NCI-H2029 treated with DMSO at 0.1 percent for 48 hours (cell line): ENCODE results near the gene APOL6.
"Not testable (repeated sequence)": the region's sequence is repeated elsewhere in the genome, so short reads cannot be mapped to it uniquely, and the experiment has no call there.

Experiments
- DNase-seq: peaks from one replicate; lab custom pipeline; 2025; lab: John Stamatoyannopoulos, UW

The APOL6 gene

DNA sequence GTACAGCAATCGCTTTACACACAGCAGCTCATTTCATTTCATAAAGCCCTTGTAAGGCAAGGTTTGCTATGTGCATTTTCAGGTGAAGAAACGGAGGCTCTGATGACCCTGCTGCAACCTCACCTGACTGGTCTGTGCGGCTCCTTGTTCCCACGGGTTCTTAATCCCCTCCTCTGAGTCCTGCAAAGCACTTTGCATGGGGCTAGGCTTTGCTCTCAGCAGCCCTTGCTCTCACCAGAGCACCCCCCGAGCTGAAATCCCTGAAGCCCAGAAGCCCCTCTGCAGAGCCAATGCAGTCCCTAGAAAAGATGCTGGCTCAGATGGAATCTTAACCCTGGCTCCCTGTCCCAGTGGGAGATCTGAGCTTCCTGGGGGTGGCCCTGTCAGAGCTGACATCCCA lies 11.0 kb upstream of the APOL6 start:
- DNase-seq: no peak

DNA sequence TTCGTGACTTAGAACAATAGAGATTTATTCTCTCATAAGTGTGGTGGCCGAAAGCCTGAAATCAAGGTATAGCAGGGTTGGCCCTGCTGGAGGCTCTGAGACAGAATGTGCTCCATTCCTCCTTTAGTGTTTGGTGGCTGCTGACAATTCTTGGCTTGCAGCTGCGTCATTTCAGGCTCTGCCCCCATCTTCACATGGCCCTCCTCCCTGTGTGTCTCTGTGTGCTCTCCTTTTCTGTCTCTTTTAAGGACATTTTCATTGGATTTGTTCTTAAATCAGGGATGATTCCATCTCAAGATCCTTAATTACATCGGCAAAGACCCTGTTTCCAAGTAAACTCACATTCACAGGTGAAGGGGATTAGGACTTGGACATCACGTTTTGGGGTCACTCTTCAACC lies 10.2 kb upstream of the APOL6 start:
- no peak for DNase-seq

DNA sequence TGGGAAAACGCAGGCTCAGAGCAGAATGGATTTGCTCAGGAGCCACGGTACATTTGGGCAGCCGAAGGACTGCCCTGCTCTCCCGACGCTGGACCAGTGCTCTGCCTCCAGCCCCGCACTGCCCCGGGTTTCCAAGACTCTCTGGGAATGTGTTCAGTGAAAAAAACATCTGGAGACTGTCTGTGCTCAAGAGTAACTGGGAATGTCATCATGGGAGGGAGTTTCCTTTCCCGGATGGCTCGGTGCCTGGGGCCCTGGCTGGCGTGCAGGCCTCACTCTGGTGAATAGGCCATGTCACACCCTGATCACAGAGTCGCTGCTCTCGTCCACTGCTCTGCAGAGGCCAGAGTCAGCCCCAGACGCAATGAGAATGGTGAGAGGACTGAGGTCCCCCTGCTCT lies 9.8 kb upstream of the APOL6 start:
- no peak for DNase-seq

DNA sequence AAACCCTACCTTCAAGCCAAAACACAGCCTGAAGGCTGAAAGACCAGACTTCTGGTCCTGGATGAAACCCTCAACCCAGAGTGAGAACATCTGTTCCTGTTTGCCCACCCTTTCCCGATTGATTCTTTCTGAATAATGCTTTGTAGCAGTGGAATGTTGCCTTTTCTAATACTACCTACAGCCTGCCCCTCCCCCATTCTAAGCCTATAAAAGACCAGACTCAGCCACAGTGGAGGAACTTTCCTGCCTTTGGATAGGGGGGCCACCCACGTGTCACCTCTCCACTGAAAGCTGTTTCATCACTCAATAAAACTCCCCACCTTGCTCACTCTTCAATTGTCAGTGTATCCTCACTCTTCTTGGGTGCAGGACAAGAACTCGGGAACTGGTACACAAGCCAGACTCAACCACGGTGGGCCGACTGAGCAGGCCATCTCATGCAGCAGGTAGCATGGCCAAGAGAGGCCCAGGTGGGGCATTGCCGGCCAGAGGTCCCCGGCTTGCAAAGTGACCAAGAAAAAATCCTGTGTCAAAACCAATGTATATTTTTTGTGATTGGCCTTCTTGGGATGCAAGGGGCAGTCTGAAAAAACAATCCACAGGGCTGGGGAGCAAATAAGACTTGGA lies 6.6 kb upstream of the APOL6 start:
- DNase-seq: no peak

DNA sequence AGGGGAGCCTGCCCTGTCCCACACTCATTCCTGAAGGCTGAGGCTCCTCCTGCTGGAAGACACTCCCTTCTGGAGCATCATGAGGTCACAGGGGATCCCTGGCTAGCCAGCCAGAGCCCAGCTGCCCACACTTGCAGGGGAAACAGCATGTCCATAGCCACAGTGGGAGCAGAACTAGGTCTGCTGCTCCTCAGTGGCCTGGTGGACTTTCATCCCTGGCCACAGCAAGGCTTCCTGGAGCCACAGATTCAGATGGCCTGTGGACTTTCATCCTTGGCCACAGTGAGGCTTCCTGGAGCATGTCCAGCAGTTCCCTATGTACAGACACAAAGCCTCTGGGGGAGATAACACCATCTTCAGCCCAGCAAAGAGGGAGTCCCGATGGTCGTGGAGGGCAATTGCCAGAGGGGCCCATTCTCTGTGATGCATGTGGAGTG lies 5.9 kb upstream of the APOL6 start:
- no peak for DNase-seq

DNA sequence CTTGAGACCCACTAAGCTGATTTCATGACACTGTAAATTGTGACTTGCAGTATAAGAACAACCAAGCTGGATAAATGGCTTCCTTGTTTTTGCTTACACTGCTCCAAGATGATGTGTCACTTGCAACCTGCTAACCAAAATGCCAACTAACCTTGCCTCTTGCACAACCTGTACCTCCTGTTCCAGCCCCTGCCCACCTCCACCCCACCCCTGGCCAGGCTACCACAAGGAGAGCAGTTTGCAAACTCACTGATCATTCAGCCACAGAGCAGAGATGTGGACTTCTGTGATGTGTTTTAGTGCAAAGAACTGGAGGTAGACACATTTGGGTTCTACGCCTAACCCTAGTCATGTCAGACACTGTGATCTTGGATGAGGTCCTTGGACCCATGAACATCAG lies 4.3 kb upstream of the APOL6 start:
- DNase-seq: no peak

DNA sequence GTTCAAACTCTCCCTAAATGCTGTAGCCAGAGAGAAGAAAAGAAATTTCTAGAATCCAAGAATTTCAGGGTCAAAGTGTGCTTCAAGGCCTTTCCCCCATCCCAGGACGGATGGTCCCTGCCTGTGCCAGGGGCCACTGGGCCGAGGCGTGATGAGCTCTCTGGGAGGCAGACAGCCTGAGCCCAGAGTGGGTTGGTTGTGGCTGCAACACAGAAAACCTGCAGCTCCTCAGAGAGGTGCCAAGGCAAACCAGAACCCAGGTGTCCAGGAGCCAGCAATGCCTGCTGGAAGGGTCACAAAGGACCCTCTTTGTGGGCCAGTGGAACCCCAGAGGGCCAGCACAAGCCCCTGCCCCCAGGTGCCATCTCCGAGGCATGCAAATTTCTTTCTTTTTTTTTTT lies 2.6 kb upstream of the APOL6 start:
- DNase-seq: no peak

DNA sequence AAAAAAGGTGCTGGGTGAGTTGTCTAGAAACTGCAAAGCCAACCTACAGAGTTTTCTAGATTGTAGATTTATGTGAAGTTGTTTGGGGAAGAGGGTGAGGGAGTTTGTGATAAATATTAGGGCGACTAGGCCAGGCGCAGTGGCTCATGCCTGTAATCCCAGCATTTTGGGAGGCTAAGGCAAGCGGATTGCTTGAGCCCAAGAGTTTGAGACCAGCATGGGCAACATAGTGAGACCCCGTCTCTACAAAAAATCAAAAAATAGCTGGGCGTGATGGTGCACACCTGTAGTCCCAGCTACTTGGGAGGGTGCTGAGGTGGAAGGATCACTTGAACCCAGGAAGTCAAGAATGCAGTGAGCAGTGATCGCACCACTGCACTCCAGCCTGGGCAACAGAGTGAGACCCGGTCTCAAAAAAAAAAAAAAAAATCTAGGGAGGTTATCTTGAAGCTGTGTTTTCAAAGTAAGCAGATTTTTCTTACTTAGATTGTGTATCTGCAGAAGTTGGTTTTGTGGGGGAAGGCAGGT lies 844 bp downstream of the APOL6 start:
- DNase-seq: no peak

DNA sequence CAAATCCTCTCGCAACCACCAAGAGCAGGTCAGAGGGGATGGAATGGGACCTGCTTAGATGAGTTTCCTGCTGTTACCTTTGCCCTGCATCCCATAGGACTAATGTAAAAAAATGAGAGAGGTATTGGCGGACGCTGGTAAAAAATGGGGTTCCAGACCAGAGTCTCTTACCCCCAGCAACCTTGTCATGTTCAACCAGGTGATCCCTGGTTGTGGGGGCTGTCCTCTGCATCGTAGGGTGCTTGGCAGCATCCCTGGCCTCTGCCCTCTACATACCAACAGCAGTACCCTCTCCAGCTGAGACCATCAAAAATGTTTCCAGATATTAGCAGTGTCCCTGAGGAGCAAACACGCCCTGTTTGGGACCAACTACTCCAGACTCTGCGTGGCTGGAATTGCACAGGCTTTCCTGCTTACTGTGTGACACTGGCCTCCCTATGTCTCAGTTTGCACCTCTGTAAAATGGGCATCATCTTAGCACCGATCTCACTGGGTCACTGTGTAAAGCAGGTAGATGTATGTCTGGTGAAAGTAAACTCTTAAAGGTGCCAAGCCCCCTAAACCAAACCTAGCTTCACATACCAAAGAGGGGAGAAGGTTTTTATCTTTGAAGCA lies 1.5 kb downstream of the APOL6 start:
- no peak for DNase-seq

DNA sequence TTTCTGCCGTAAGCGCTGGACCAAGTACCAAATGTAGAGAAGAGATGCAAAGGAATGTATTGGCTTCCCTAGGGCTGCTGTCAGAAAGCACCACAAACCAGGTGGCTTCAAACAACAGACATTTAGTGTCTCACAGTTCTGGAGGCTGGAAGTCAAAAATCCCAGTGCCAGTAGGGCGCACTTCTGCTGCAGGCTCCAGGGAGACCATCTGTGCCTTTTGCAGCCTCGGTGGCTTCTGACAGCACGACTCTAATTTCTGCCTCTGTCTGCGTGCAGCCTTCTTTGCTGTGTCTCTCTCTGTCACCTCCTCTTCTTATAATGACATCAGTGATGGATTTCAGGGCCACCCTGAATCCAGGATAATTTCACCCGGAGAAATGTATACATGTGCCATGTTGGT lies 2.8 kb downstream of the APOL6 start:
- DNase-seq: no peak

DNA sequence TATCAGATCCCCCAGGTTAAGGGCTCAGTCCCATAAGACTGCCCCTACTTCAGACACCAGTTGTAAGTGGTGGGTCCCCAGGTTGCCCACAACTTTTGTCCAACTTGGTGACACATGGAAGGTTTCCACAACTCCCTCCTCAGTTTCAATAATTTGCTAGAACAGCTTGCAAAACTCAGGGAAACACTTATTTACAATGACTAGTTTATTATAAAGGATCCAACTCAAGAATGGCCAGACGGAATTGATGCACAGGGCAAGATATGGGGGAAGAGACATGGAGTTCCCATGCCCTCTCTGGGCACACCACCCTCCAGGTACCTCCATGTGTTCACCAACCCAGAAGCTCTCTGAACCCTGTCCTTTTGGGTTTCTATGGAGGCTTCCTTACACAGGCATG lies 5.6 kb downstream of the APOL6 start:
- no peak for DNase-seq

DNA sequence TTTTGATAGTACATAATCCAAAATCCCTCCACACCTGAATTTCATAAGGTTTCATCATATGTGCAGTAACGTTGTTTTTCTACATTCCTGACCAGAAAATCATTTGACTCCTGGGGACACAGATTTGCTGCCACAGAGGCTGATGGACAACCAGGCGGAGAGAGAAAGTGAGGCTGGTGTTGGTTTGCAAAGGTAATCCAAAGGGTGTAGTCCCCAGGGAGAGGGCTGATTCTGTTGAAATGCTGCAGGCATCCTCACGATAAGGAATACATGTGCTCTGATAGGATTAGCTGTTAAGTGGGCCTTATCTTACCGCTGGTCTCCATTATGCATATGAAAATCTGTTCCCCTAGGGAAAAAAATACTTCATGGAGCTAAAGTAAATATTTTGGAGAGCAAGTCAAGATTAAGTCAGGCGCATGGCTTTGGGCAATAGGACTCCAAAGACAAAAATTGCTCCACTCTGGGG lies 8.1 kb downstream of the APOL6 start:
- no peak for DNase-seq

DNA sequence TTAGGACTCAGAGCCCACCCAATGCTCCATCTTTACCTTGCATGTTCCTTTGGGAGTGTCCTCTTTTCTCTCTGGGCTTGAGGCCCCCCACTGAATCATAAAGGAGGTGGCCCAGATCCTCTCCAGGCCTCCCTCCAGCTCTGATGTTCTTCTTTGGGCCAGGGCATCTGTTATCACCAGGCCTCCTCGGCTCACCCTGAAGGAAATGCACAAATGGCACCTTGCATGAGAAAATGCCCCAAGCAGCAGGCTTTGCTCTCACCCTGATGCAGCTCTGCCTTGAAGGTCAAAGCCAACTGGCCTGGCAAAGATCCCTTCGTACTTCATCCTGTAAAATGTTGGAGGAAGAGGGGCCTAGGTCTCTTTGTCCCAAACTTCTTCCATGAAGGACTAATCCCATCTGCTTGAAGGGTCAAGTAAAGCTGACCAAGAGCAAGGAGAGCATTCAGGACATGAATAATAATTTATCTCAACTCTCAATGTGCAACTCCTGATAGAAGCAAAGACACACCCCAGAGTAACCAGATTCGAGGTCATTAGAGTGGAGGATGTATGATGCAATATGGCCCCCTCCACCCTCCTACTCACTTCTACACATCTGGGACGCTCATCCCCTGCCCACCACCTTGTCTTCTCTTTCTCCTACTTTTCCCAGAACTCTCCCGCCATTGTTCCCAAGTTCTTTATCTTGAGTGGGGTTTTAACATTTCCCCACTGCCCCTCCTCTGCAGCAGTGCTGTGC lies 9.5 kb downstream of the APOL6 start:
- no peak for DNase-seq

DNA sequence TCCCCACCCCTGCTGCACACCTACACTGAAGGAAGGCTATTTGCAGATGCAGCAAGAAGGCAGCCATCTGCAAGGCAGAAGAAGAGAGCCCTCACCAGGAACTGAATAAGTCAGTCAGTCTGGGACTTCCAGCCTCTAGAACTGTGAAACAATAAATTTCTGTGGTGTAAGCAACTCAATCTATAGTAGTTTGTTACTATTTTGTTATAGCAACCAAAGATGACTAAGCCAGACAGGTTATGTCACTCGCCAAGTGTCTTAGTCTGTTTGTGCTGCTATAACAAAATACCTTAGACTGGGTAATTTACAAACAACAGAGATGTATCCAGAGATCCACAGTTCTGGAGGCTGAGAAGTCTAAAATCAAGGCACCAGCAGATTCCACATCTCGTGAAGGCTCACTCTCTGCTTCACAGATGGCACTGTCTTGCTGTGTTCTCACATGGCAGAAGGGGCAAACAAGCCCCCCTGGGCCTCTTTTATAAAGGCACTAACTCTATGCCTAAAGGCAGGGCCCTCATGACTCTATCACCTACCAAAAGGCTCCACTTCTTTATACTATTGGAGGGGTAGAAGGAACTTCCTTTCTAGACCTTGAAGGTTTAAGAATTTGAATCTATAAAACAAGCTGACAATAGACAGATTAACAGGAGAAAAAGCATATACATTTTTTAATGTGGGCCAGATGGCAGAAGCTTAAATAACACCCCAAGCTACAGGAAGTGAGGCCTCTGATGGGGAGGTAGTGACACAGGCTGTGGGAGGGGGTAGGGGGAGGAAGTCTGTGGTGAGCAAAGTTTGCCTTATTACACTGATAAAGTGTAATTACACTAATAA lies 12.3 kb downstream of the APOL6 start:
- no peak for DNase-seq

DNA sequence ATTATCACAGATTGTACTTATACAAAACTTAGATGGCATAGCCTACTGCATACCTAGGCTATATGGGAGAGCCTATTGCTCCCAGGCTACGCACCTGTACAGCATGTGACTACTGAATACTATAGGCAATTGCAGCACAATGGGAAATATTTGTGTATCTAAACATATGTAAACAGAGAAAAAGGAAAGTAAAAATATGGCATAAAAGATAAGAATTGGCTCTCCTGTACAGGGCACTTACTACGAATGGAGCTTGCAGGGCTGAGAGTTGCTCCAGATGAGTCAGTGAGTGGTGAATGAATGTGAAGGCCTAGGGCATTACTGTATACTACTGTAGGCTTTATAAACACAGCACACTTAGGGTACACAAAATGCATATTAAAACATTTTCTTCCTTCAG lies 13.2 kb downstream of the APOL6 start:
- no peak for DNase-seq

DNA sequence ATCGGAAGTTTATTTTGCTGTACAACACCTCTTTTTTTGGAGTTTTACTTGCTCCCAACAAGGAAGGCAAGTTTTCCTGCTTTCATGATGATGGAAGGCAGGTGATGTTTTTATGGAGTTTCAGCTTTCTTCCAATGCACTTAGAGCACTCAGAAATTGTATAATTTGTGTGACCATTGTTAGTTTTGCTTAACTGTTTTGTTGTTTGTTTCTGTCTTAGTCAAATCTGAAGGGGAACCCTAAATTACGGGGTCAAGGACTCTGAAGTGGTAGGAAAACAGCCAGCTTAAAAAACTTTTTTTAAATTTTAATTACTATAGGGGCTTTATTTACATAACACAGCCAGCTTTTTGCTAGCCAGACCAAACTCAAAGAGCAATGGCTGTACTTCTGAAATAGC lies 14.7 kb downstream of the APOL6 start:
- DNase-seq: no peak

DNA sequence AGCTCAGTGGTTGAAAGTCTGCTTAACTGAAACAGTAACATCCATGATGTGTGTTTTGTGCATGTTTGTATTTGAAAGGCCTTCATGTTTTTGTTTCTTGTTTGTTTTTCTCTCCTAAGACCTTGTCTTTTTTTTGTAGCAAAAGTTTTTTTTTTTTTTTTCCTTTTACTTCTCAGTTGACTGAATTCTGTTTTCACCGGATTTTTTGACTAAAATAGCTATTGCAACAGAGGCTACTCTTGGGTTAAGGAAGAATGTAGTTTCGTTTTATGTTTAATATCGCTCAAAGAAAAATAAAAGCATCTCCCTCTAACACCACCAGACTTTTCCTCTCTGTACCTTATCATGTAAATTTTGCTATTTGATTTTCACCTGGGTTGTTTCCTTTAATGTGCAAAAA lies 15.1 kb downstream of the APOL6 start:
- no peak for DNase-seq

DNA sequence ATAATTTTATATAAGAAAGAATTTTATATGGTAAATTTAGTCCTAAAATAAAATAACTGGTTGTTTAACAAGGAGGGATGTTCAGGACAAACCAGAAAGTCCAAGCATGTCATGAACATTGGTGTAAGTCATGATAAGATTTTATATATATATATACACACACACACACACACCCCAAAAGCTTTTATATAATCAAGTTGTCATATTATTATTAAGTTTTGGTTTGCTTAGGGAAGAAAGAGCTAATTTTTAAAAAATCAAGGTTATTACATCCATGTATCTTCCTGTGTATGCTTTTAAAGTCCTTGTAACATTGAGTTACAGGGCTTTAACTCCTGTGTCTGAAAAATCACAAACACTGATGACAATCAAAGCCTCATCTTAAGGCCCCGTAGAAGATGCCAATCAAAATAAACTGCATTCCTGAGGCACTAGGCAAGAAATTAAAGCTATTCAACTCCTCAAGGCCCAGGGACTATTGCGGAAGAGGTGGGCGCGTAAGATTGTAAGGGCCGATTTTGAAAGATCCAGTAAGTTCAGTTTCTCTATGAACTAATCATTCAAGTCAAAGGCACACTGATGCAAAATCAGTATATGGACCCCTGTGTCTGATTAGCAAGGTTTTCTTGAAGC lies 16.8 kb downstream of the APOL6 start:
- DNase-seq: no peak

DNA sequence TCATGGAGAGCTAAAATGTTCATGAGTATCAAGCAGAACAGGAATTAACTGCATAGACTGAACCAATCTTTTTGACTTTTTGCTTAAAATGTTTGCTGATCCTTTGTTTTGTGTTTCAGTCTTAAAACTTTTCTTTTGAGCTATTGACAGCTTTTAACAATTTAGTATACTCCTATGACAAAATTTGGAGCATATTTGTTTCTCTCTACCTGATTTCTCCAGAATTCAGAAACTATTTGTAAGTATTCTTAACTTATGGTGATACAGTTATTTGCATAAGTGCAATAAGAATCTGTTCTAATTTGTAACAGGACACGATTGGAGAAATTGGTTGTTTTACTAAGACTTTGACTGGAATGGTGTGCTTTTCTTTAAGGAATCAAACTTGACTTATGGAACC lies 18.5 kb downstream of the APOL6 start:
- not testable (repeated sequence) for DNase-seq

DNA sequence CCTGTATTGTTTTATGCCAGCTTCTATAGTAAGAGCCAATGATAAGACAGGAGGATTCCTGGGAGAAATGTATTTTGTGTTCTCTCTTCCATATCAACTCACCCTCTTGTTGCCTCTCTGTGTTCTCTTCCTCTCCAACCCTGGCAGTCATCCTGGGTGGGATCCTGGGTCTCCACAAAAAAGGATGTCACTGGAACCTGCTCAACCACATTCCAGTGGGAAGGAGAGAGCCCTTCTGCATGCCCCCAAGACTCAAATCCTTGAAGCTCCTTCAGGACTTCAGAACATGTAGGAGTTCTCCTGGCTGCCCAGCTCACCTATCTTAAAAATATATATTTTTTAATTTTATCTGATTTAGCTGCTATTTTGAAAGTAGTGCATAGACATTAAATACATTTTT lies 26.1 kb downstream of the APOL6 start:
- DNase-seq: no peak

DNA sequence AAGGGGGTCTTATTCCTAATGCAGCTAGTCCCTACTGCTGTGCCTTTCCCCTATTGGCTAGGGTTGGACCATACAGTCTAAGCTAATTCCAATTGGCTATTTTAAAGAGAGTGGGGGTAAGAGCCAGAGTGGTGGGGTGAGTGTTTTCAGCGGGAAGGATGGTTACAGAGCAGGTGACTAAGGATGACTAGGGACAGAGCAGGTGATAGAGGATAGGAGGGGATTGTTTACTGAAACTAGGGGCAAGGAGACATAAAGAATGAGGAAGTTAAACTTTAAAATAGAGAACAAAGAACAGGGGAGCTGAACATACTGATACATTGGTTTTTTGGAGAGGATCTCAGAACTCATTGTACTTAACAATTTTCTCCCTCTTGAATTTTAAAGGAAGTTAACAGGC lies 27.8 kb downstream of the APOL6 start:
- not testable (repeated sequence) for DNase-seq
